NCI-H2107 treated with DMSO at 0.1 percent for 48 hours (cell line): ENCODE data around the gene TBC1D14.
"Not testable (repeated sequence)": the region's sequence is repeated elsewhere in the genome, so short reads cannot be mapped to it uniquely, and the experiment has no call there.

ENCODE experiments used
- DNase-seq: peaks from one replicate; lab custom pipeline; 2025; ENCODE audit not compliant: unreplicated experiment; lab: John Stamatoyannopoulos, UW

Gene TBC1D14

DNA sequence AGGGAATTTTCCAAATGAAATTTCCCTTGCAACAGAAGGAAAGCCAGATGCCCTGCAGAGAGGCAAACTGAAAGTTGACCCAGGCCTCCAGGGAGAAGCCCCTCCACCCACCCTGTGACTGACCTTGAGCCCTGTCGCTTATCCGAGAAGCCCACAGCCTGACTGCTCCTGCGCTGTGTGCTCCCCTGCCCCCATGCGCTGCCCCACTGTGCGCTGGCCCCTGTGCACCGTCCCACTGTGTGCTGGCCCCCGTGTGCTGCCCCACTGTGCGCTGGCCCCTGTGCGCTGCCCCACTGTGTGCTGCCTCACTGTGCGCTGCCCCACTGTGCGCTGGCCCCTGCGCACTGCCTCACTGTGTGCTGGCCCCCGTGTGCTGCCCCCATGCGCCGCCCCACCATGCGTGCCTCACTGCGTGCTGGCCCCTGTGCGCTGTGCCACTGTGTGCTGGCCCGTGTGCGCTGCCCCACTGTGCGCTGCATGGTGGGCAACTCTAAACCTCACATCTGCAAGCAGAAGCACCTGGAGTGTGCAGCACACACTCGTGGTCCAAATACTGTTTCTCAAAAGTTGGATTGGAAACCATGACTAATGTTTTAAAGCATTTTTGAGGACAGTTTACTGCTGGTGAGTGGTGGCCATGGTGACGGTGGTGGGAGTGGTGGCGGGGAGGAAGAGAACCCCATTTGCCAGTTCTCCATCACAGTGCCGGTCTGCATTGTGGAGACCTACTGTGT is 166.5 kb downstream of the TBC1D14 start:
- DNase-seq: no peak

DNA sequence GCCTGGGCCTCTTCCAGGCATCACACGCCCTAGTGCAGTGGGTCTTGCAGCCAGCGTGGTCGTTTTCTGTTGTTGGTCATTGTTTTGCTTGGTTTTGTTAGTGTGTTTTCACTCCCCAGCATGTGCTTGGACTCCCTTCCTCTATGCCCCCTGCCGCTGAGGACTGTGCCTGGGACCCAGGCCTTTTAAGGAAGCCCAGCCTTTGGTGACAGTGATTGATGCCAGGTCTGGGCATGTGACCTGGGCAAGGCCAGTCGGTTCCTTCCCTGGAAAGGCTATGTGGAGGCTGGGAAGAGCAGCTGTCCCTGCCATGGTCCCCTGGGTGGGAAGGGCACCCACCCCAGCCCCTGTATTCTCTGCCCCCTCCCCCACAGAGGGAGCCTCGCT is 167.1 kb downstream of the TBC1D14 start:
- no peak for DNase-seq

- DNase-seq: no peak
Observed at GRCh38 chr4:7077371-7077770, 167.7 kb downstream of the TBC1D14 start.

DNA sequence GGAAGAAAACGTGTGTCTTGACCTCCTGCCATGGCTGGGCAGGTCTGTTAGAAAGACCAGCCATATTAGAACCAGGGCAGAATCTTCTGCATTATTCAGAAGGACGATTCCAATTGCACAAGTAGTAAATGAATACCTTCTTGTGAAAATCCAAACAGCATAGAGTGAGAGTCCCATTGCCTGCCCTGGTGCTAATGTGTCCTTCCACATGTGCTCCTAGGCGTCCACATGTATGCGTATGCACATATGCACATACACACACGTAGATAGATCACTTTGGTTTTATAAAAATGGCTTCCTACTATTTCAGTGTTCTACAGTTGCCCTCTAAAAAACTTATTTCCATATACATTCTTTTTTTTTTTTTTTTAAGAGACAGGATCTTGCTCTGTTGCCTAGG is 168.4 kb downstream of the TBC1D14 start:
- DNase-seq: no peak

DNA sequence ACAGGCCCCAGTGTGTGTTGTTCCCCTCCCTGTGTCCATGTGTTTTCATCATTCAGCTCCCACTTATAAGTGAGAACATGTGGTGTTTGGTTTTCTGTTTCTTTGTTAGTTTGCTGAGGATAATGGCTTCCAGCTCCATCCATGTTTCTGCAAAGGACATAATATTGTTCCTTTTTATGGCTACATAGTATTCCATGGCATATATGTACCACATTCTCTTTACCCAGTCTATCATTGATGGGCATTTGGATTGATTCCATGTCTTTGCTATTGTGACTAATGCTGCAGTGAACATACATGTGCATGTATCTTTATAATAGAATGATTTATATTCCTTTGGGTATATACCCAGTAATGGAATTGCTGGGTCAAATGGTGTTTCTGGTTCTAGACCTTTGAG is 169.9 kb downstream of the TBC1D14 start:
- not testable (repeated sequence) for DNase-seq

DNA sequence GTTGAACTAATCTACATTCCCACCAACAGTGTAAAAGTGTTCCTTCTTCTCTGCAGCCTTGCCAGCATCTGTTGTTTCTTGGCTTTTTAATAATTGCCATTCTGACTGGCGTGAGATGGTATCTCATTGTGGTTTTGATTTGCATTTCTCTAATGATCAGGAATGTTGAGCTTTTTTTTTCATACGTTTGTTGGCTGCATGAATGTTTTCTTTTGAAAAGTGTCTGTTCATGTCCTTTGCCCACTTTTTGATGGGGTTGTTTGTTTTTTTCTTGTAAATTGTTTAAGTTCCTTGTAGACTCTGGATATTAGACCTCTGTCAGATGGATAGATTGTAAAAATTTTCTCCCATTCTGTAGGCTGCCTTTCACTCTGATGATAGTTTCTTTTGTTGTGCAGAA is 170.3 kb downstream of the TBC1D14 start:
- DNase-seq: not testable (repeated sequence)
